Adipose tissue (tissue), 3 donors: ENCODE data around the gene TM9SF2. TPM values are rescaled to one million over a fixed set of nuclear protein-coding genes. Genes with fewer than 3 reads are reported as not detected.
"Not testable (repeated sequence)": the region's sequence is repeated elsewhere in the genome, so short reads cannot be mapped to it uniquely, and the experiment has no call there.

Experiments used
- H3K27ac ChIP-seq: one replicate; pipeline ENCODE4 v1.5.1; 2013; ENCODE audit warnings: low read depth, low read length
- WGBS, 3 donors: extraction: QIAGEN DNeasy Blood & Tissue Kit; methylation state at CpG; one replicate each; pipeline ENCODE4 v1.1.7; 2013; 5-methylcytosine and 5-hydroxymethylcytosine counted together
- polyA plus RNA-seq, 3 donors: library from polyadenylated mRNA; stranded (reverse); fragments of 200-250 nt; gene quantifications; one replicate each; pipeline ENCODE4 v1.2.3, GENCODE V29; 2013
- donor health status: healthy with polysubstance abuse.
- donor health status: Bipolar disorder and iron deficiency.
- donor health status: healthy.

TM9SF2 gene
- polyA plus RNA-seq, 3 donors, result 31.6 to 71.5 (median 57.1) TPM

DNA sequence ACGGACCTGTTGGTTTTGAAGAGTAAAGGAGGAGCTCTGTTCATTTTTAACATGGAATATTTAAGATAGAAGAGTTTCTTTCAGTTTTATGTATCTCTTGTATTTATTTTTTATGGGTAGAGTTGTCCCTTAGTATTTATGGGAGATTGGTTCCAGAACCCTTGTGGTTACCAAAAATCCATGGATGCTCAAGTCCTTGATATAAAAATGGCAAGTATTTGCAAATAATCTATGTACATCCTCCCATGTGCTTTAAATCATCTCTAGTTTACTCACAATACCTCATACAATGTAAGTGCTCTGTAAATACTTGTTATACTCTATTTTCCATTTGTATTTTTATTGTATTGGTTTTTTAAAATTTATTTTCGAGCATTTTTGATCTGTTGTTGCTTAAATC lies 63.1 kb downstream of the TM9SF2 start:
- WGBS, 3 donors, result 93 to 97% (median 95%) methylated on average over 2 of the region's 2 CpGs
- no peak overlapping the region for H3K27ac ChIP-seq

DNA sequence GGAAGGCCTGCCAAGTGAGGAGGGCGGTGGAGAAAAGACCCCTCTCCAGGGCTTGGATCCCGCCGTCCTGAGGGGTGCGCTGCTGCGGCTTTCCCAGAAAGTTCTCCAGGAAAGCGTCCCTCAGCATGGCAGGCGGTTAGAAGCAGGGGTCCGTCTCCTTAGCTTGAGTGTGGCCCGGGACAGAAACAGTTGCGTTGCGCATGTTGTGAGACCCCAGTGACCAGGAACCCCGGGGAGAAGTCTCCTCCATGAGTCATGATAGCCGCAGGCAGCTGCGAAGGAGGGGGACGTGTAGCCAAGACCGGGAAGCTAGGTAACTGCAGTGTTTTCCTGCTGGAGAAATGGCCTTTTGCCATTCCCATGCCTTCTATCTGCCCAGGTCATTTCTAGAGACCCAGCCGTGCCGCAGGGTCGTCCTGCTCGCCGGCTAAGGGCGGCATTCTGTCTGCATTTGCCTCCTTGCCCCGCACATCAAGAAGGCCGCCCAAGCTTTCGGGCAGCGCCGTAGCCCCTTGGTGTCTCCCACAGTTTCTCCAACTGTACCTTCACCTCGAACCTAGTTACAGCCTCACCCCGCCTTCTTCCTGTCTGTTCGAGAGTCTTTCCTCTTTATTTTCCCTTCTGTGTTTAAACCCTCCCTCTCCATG lies 64.3 kb downstream of the TM9SF2 start:
- WGBS, 3 donors, result 84 to 91% (median 88%) methylated on average over 30 of the region's 30 CpGs
- no peak overlapping the region for H3K27ac ChIP-seq

DNA sequence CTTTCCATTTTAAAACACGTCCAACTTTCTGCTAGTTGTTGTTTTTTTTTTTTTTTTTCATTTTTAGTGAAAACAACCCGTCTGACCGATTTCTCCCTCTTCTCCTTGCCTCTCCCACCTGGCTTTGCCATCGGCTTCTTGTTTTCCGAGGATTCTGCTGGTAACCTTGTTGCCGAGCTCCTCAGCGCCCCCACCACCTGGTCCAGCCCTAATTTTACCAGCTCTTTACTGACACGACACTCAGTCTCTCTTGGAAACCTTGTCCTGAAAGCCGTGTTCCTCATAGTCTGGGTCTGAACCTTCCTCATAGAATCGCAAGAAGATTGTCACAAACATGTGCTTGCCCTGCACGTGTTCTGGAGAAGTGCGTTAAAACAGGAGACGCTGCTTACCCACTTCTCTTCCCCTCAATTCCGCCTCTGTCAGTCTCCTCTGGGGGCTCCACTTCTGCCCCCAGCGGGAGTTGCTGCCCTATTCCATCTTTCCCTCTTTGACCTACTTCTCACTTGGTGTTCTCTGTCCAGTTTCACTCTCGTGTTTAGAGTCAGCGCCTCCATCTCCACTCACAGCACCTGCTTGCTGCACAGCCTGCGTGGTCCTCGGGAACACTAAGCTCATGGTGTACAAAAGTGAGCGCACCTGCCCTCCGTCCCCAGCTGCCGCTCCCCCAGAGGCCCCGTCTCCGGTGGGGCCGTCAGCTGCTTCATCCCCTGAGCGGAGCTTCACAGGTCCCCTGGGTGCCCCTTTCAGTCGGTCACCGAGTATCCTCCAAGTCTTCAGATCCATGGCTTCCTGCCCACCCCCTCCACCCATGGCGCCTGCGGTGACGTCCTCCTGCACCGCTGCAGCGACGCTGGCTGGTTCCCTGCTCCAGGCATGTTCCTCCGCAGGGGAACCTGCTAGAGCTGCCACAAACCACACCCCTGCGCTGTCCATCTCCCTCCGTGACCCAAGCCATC lies 65.1 kb downstream of the TM9SF2 start:
- H3K27ac ChIP-seq, result no peak overlapping the region
- WGBS, 3 donors, result 80 to 88% (median 86%) methylated on average over 37 of the region's 37 CpGs

DNA sequence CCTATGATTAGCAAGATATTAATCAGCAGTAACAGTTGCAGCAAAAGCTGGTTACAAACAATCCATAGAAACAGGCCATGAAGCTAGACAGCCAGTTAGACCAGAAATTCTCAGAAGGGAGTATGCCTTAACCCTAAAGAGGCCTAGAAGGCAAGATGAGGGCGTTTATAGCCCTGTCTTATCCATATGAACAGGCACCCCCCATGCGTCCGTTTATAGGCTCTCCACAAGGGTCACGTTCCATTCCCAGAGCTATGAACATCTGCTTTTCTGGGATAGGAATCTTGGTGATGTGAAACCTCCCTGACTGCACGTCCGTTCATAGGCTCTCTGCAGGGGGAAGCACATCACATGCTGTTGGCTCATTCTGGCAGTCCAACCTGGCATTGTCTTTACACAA lies 67.6 kb downstream of the TM9SF2 start:
- not testable (repeated sequence) for H3K27ac ChIP-seq
- WGBS, 3 donors, result 90 to 92% (median 91%) methylated on average over 4 to 6 of the region's 6 CpGs

DNA sequence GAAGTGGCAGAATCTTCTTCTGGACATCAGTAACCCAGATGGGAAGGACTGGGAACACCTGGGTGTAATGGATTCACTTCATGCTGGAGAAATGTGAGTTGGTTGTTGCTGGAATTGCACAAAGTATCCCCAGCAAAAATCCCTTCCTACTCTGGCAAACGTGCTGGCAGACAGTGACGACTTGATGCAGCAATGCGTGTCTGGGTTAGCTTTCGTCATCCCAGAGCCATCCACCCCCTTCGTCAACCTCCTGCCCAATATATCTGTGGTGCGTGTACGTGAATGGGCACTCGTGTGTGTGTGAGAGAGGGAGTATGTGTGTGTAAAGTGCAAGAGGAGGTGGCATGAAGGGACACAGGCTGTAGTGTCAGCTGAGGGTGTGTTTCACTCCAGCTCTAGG lies 70.9 kb downstream of the TM9SF2 start:
- no peak overlapping the region for H3K27ac ChIP-seq
- 79 to 86% (median 80%) methylated on average over 8 of the region's 8 CpGs for WGBS, 3 donors

DNA sequence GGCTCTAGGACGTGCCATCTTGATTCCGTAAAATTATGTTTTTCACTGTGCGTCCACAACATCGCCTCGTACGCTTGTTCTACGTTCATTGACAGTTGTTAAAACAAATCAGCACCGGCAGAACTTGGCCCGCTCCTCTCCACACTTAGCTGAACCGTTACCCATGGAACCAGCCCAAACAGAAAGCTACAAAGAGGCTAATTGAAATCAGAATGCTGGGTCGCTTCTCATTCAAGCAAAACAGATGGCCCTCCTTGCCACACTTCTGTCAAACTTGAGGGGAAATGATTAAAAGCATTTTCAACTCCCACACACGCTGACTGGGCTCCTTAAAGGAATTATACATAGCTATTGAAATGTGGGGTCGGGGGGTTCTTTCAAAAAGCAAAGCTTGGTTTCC lies 71.6 kb downstream of the TM9SF2 start:
- H3K27ac ChIP-seq, result no peak overlapping the region
- 65 to 78% (median 69%) methylated on average over 13 of the region's 13 CpGs for WGBS, 3 donors

DNA sequence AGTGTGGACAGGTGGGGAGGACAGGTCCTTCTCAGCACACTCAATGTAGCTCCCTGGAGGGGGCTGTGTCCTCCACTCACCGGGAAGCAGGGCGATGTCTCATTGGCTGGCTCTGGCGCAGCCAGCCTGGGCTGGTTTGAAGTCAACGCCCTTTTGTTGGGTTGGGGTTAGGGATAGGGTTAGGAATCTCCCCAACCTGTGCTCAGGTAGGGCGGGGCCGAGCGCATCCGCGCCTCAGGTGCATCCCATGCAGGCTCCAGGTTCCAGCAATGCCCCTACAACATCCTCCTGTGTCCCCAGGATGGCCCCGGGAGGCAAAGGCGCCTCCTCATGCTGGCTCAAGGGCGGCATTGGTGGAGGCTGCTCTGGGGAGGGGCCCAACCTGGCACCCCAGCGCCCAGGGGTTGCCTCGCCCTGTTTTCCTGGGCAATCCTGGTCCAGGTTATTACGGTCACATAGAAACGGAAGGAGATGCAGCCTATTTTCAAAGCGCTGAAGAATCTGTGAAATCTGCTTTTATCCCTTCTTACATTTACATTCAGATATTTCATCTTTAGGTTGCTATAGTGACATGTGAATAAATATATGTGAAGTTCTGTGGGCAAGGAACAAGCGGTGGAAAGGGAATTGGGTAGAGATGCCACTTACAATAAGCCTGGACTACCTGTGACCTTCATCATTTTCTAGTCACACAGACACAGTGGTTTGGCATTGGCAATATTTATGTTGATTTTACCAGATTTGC lies 74.3 kb downstream of the TM9SF2 start:
- H3K27ac ChIP-seq, result no peak overlapping the region
- WGBS, 3 donors, result 53 to 71% (median 66%) methylated on average over 18 of the region's 18 CpGs

DNA sequence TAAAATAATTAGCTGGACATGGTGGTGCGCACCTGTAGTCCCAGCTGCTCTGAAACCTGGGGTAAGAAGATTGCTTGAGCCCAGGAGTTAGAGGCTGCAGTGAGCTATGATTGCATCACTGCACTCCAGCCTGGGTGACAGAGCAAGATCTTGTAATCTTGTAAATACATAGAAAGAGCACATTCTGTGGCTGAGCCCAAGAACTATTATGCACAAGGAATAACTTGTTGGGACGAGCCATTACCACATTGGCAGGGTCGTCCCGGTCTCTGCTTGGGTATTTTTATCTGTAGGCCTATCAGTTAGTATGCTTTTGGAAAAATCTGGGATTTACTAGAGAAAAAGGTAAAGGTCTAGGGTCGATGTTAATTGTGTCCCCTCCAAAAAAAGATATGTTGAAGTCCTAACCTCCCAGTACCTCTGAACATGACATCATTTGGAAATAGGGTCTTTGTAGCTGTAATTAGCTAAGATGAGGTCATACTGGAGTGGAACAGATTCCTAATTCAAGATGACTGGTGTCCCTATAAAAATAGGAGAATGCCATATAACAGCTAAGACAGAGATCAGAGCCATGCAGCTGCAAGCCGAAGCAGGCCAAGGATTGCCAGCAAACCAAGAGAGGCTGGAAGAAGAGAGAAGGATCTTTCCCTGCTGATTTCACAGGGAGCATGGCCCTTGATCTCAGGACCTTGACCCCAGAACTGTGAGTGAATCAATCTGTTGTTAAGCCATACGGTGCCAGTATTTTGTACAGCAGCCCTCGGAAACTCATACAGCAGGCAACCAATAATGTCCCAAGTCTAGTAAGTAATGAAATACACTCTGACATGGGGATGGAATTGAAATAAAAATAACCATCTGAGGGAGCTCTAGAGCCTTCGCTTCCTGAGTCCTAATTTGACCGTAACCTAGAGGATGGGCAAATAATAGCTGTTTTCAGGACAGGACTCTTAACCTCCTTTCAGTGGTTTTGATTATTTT lies 77.0 kb downstream of the TM9SF2 start:
- no peak overlapping the region for H3K27ac ChIP-seq
- 73 to 82% (median 75%) methylated on average over 10 of the region's 10 CpGs for WGBS, 3 donors

DNA sequence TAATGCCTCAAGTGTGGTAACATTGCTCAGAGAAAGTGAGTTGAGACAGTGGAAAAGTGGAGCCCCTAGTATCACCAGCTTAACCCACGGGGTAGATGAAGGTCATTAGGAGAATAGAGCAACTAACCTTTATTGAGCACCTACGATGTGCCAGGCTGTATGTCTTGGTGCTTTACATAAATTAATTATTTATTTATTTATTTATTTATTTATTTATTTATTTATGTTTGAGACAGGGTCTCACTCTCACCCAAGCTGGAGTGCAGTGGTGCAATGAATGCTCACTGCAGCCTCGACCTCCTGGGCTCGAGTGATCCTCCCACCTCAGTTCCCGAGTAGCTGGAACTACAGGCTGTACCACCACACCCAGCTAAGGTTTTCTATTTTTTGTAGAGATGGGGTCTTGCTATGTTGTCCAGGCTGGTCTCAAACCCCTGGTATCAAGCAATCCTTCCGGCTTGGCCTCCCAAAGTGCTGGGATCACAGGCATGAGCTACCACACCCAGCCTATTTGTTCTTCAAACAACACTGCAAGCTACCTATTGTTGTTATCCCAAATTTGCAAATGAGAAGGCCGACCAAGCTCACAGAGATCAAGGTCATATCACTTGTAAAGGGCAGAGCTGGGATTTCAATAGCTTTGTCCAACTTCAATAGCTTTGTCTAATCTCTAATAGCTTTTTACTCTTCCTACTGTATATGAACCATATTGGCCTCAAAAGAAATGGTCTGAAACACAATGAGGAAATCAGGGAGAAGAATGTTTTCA lies 79.4 kb downstream of the TM9SF2 start:
- 85 to 96% (median 90%) methylated on average over 7 of the region's 7 CpGs for WGBS, 3 donors

DNA sequence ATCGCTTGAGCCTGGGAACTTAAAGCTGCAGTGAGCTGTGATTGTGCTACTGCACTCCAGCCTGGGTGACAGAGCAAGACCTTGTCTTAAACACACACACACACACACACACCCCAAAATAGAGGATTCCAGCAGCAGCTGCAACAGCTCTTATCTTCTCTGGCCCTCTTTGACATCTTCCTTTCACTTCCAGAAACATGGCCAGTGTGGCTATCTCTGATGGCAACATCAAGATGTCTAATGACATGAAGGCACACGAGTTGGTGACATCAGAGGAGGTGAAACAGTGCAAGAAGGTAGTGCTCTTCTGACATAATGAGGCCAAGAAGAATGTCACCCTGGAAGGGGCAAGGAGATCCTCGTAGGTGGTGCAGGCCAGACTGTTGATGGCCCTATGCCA lies 81.2 kb downstream of the TM9SF2 start:
- H3K27ac ChIP-seq, result no peak overlapping the region
- WGBS, 3 donors, result 56 to 71% (median 69%) methylated on average over 3 of the region's 3 CpGs

More for the DNA sequence above, 79.4 kb downstream of the TM9SF2 start:
- H3K27ac ChIP-seq, result no peak overlapping the region

DNA sequence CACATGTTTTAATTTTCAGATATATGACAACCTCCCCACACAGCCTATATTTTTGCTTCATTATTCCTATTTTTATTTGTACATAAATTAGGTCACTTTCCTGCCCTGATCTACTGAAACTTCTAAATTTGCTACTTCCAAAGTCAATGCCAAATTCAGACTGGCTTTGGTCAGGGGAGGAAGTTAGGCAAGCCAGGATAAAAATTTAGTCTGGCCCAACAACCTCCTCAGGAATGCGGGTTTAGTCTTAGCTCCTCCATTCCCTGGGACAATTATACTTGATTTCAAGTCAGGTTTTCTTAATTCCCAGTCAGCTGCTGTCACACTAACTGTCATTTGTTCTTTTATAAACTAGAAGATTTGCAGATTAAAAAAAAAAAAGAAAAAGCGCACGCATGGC lies 84.3 kb downstream of the TM9SF2 start:
- no peak overlapping the region for H3K27ac ChIP-seq
- 78 to 91% (median 81%) methylated on average over 3 of the region's 3 CpGs for WGBS, 3 donors

DNA sequence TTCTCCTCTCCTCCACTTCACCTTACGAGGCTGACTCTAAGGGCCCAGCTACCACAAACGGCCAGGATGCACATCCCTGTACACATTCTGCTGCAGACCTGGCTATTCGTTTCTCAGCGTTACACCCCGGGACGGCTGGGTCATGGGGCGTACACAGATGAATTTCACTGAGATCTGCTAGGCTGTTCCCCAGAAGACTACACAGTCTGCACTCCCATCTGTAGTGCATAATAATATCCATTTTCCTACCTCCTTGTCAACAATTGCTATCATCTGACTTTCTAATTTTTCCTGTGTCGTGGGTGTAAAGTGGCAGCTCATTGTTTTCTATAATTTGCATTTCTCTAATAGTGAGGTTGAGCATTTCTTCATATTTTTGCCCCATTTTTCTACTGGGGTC lies 85.7 kb downstream of the TM9SF2 start:
- 88 to 91% (median 90%) methylated on average over 8 of the region's 8 CpGs for WGBS, 3 donors

DNA sequence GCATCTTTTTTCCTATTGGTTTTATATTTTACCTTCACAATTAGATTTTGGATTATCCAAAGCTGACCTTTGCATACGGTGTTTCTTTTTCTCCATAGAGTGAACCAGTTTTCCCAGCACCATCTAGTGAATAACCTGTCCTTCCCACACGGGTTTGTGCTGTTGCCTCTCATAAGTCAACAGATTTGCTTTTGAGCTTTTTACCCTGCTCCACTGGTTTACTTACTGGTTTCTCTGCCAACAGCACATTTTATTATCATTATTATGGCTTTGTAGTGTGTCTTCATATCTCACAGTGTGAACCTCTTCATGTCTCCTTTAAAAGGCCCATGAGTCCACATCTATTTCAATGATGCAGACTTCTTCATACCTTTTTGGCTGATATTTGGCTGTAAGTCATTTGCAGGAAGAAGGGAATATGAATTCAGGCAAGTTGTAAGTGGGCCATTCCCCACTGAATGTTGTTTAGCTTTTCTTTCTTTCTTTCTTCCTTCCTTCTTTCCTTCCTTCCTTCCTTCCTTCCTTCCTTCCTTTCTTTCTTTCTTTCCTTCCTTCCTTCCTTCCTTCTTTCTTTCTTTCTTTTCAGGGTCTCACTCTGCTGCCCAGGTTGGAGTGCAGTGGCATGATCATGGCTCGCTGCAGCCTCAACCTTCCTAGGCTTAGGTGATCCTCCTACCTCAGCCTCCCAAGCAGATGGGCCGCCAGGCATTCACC lies 86.8 kb downstream of the TM9SF2 start:
- H3K27ac ChIP-seq, result no peak overlapping the region
- WGBS, 3 donors, result 89 to 98% (median 96%) methylated on average over 4 of the region's 4 CpGs

More for the DNA sequence above, 85.7 kb downstream of the TM9SF2 start:
- no peak overlapping the region for H3K27ac ChIP-seq

DNA sequence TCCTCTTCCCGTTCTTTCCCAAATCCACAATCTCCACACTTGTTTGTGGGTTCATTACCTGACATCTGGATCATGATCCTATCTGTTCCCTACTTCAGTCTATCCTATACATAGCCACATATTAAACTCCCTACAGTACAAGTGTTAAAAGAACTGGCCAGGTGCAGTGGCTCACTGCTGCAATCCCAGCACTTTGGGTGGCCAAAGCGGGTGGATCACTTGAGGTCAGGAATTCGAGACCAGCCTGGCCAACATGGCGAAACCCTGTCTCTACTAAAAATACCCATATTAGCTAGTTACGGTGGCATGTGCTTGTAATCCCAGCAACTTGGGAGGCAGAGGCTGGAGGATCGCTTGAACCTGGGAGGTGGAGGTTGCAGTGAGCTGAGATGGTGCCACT lies 88.3 kb downstream of the TM9SF2 start:
- WGBS, 3 donors, result 90 to 96% (median 94%) methylated on average over 6 of the region's 6 CpGs
- no peak overlapping the region for H3K27ac ChIP-seq

DNA sequence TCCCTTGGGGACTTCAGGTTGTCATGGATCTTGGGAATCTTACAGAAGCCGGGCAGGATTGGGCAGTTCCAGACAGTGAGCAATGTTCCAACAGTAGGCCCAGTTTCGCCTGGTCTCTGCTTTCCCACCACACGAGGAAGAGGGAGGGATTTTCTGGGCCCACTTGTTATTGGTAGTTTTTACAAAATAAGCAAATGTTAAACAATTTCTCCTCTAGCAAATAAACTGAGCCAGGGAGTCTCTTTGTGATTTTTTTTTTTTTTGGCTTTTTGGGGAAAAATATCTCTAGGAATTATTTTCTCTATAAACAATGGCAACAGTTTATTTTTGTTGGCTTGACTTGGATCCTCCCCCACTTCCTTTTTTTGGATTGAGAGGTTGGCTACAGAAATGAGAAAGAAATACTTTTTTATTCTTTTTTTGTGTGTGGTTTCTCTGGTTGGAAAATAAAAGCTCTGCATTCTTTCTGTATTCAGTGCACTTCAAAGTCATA lies 89.3 kb downstream of the TM9SF2 start:
- WGBS, 3 donors, result 47 to 73% (median 62%) methylated on average over 3 of the region's 3 CpGs
- no peak overlapping the region for H3K27ac ChIP-seq

DNA sequence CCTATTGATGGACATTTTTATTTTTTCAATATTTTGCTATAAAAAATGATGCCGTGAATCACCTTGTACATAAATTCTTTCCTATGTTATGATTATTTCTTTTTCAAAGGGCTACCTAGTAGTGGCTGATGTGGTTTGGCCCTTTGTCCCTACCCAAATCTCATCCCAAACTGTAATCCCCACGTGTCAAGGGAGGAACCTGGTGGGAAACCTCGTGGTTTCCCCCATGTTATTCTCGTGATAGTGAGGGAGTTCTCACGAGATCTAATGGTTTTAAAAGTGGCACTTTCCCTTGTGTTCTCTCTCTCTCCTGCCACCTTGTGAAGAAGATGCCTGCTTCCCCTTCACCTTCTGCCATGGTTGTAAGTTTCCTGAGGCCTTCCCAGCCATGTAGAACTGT lies 94.9 kb downstream of the TM9SF2 start:
- no peak overlapping the region for H3K27ac ChIP-seq
- 73 to 88% (median 80%) methylated on average over 5 of the region's 5 CpGs for WGBS, 3 donors
